ENCODE data around the gene C17orf58. TPM values are rescaled to one million over a fixed set of nuclear protein-coding genes. Genes with fewer than 3 reads are reported as not detected.
A peak's percentile ranks its signal among the peaks of the same experiment; 100 is the strongest.

Gene C17orf58
- total RNA-seq, 1 donor from 2014 or later = 9.8 TPM

DNA sequence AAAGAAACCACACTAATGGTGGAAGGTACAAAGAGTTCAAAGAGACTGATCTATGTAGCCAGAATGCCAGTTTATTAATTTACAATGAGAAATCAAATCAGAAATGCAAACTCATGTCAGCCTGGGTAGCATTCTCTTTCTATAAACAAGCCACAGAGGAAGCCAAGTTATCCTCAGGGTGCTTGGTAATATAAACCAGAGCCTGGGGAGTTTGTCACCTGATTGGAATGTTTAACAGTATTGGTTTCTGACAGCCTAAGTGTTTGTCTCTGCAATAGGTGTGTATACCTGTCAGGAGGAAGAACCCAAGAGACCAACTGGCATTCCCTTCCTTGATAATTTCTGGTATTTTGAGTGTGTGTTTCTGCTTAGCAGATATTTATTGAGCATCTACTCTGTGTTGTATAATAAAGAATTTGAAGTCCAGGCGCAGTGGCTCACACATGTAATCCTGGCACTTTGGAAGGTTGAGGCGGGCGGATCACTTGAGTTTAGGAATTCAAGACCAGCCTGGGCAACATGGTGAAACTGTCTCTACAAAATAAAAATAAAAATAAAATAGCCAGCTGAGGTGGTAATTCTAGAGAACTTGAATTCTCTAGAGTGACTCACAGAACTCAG is 3.1 kb upstream of the C17orf58 start:
- intact Hi-C loops (cut with DNase I) = no loop called here
- Histone ChIP-seq H3K36me3 (no peaks in the 10 kb centered on the region), H3K27me3 (no peaks in the 10 kb centered on the region), H3K27ac (no peak overlapping the region), H3K4me1 (peaks cover 19% of the 10 kb centered on the region), H3K9me3 (no peaks in the 10 kb centered on the region), H3K4me3 (no peak overlapping the region)
- TF ChIP-seq POLR2A (IDR thresholded peaks at IDR 0.05) = no peak
- TF ChIP-seq, protein P1, sequence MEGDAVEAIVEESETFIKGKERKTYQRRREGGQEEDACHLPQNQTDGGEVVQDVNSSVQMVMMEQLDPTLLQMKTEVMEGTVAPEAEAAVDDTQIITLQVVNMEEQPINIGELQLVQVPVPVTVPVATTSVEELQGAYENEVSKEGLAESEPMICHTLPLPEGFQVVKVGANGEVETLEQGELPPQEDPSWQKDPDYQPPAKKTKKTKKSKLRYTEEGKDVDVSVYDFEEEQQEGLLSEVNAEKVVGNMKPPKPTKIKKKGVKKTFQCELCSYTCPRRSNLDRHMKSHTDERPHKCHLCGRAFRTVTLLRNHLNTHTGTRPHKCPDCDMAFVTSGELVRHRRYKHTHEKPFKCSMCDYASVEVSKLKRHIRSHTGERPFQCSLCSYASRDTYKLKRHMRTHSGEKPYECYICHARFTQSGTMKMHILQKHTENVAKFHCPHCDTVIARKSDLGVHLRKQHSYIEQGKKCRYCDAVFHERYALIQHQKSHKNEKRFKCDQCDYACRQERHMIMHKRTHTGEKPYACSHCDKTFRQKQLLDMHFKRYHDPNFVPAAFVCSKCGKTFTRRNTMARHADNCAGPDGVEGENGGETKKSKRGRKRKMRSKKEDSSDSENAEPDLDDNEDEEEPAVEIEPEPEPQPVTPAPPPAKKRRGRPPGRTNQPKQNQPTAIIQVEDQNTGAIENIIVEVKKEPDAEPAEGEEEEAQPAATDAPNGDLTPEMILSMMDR (IDR thresholded peaks at IDR 0.05) = no peak
- no peak for TF ChIP-seq POLR2AphosphoS5 (IDR thresholded peaks at IDR 0.05; ENCODE audit: insufficient read depth in 1 of 2, low read depth in 1 of 2)
- DNase-seq (ENCODE audit: extremely low spot score in 2 of 2) = no peak

DNA sequence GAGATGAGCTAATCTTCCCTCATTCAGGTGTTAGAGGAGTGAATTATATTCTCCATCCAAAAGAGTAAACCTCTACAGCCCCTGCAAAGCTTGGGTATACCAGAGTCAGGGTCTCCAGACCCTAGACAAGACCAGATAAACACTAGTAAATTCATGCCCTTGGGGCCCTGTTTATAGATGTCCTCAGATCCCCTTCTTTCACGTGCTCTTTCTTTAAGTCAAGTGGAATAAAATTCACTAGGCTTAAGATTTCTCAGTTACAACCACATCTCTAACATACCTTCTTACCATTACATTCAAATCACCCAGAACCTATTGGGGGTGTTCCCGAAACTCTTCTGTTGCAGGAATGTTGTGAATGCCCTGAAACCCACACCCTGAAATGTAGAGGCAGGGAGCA is 2.2 kb upstream of the C17orf58 start:
- Histone ChIP-seq H3K27me3 (no peaks in the 10 kb centered on the region), H3K9me3 (no peaks in the 10 kb centered on the region), H3K27ac (no peak overlapping the region), H3K36me3 (no peaks in the 10 kb centered on the region), H3K4me3 (no peak overlapping the region), H3K4me1 (peaks cover 25% of the 10 kb centered on the region)
- no peak for DNase-seq (ENCODE audit: extremely low spot score in 2 of 2)
- intact Hi-C loops (cut with DNase I) = no loop called here
- TF ChIP-seq, protein P1 (IDR thresholded peaks at IDR 0.05) = no peak
- TF ChIP-seq POLR2A (IDR thresholded peaks at IDR 0.05) (no peak), POLR2AphosphoS5 (IDR thresholded peaks at IDR 0.05; ENCODE audit: insufficient read depth in 1 of 2, low read depth in 1 of 2) (no peak)

DNA sequence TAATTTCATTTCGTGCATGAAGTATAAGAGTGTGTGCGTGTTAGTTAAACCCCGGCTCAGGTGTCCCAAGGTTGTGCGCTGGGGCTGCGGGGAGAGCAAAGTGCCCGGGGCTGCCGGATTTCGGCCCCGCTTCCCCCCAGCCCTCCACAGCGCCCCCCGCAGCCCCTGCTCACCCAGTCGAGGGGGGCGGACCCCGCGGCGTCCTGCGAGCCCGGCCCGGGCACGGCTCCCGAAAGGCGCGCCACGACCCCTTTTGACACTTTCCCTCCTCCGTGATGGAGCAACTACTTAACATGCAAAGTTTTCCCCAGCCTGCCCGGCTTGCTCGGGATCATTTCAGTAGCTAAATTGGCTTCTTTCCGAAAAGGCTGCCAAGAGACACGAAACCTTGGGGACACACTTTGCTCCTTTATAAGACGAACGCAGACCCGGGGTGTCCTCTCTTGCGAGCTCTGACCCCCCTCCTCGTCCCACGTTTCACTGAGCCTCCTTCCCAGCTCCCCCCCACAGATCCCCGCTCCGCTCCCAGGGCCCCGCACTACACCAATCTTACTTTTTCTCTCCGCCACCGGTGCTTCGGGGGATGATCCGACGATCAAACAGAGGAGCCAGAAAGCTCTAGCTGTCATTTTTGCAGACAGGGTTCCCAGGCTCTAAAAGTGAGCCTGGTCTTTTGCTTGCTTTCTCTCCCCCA is 552 bp downstream of the C17orf58 start:
- Histone ChIP-seq H3K4me1 (peaks cover 37% of the 10 kb centered on the region), H3K27me3 (no peaks in the 10 kb centered on the region), H3K27ac (peak overlapping the region; percentile 98), H3K36me3 (no peaks in the 10 kb centered on the region), H3K4me3 (peak overlapping the region; percentile 58 to 77), H3K9me3 (no peaks in the 10 kb centered on the region)
- intact Hi-C loops (cut with DNase I) = no loop called here
- TF ChIP-seq POLR2A (IDR thresholded peaks at IDR 0.05) (no peak), POLR2AphosphoS5 (IDR thresholded peaks at IDR 0.05; ENCODE audit: insufficient read depth in 1 of 2, low read depth in 1 of 2) (peak in 1 of 2 donors; percentile 18)
- TF ChIP-seq, protein P1 (IDR thresholded peaks at IDR 0.05) = no peak
- no peak for DNase-seq (ENCODE audit: extremely low spot score in 2 of 2)

DNA sequence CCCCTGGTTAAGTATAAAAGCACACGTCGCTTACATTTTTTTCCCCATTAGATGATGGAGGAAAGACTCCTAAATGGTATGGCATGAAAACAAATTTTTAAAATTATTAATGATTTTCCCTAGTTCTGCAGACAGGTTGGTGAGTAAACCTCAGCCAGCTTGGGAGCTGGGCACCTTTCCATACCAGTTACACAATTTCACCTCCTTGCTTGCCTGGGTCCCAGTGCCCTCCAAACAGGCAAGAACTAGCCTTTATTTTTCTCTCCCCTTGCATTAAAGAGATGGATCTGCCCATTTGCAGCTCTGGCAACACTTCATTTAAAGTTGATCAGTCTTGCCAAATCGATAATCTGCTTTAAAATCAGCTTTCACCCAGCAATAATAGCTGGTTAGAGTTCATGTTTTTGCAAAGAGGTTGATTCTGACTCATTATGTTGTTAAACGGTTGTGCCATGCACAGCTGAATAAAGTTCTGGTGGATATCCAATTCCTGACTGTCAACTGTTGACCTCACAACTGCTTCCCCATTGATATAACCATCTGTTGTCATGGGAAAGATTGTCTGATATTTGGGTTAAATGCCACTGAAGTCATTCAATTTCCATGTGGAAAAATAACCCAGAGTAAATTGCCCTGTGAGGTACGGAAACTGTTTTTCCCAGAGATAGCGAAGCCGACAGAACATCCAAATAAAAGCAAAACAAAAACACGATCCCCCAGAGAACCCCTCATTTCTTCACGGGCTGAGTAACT is 1.3 kb downstream of the C17orf58 start:
- intact Hi-C loops (cut with DNase I) = no loop called here
- DNase-seq (ENCODE audit: extremely low spot score in 2 of 2) = no peak
- Histone ChIP-seq H3K27me3 (no peaks in the 10 kb centered on the region), H3K4me1 (peaks cover 37% of the 10 kb centered on the region), H3K4me3 (peak overlapping the region; percentile 58 to 77), H3K36me3 (no peaks in the 10 kb centered on the region), H3K27ac (peak overlapping the region; percentile 98), H3K9me3 (no peaks in the 10 kb centered on the region)
- TF ChIP-seq, protein P1 (IDR thresholded peaks at IDR 0.05) = no peak
- TF ChIP-seq POLR2AphosphoS5 (IDR thresholded peaks at IDR 0.05; ENCODE audit: insufficient read depth in 1 of 2, low read depth in 1 of 2) = peak in 1 of 2 donors; percentile 56

All from vagina (tissue), 2 donors.